Hepatocyte (in vitro differentiated cells): ENCODE results near the gene CAT. TPM values are rescaled to one million over a fixed set of nuclear protein-coding genes. Genes with fewer than 3 reads are reported as not detected.

Experiments
- DNase-seq: peaks from one replicate; pipeline ENCODE4 v3.0.0-alpha.2; 2016; ENCODE audit warnings: low spot score
- H2AFZ ChIP-seq: fragments of 200-600 bp; sonication (generic); 2 replicates; pipeline ENCODE4 v1.6.0; 2016; ENCODE audit warnings: antibody characterized with exemption, mild to moderate bottlenecking
- H3K27ac ChIP-seq: fragments of 200-600 bp; sonication (generic); 2 replicates; pipeline ENCODE4 v1.5.1; 2016; ENCODE audit warnings: mild to moderate bottlenecking
- H3K27me3 ChIP-seq: fragments of 200-600 bp; sonication (generic); 2 replicates; pipeline ENCODE4 v1.6.1; 2016
- H3K36me3 ChIP-seq: fragments of 200-600 bp; sonication (generic); replicated peaks from 2 replicates; pipeline ENCODE4 v1.5.1; 2016; ENCODE audit warnings: low read depth; ENCODE audit not compliant: insufficient read depth
- H3K4me1 ChIP-seq: fragments of 200-600 bp; sonication (generic); 2 replicates; pipeline ENCODE4 v1.5.1; 2016; ENCODE audit warnings: mild to moderate bottlenecking, moderate library complexity; ENCODE audit not compliant: insufficient read depth
- H3K4me2 ChIP-seq: fragments of 200-600 bp; sonication (generic); 2 replicates; pipeline ENCODE4 v1.6.0; 2016
- H3K4me3 ChIP-seq: fragments of 200-600 bp; sonication (generic); 2 replicates; pipeline ENCODE4 v1.5.1; 2016; ENCODE audit warnings: mild to moderate bottlenecking
- H3K79me2 ChIP-seq: fragments of 200-600 bp; sonication (generic); 2 replicates; pipeline ENCODE4 v1.6.0; 2017; ENCODE audit warnings: mild to moderate bottlenecking
- H3K9me2 ChIP-seq: fragments of 200-600 bp; sonication (generic); replicated peaks from 2 replicates; pipeline ENCODE4 v1.6.0; 2017; ENCODE audit warnings: mild to moderate bottlenecking; ENCODE audit not compliant: insufficient read depth
- H3K9me3 ChIP-seq: fragments of 200-600 bp; sonication (generic); 2 replicates; pipeline ENCODE4 v1.5.1; 2016; ENCODE audit warnings: low read depth, mild to moderate bottlenecking
- H4K20me1 ChIP-seq: fragments of 200-600 bp; sonication (generic); 2 replicates; pipeline ENCODE4 v1.6.0; 2016; ENCODE audit warnings: mild to moderate bottlenecking; ENCODE audit not compliant: insufficient read depth, poor library complexity, severe bottlenecking
- EZH2 ChIP-seq: fragments of 200-600 bp; sonication (generic); IDR thresholded peaks from 2 replicates; pipeline ENCODE4 v1.6.1; 2016; ENCODE audit warnings: antibody characterized with exemption, mild to moderate bottlenecking, borderline replicate concordance
- EZH2phosphoT487 ChIP-seq: fragments of 200-600 bp; sonication (generic); IDR thresholded peaks from one replicate; pipeline ENCODE4 v1.6.1; 2018; ENCODE audit warnings: antibody characterized with exemption, mild to moderate bottlenecking, low read depth, moderate library complexity; ENCODE audit not compliant: unreplicated experiment, severe bottlenecking
- WGBS: methylation state at CpG from one replicate; pipeline ENCODE4 v1.1.6; 2016; ENCODE audit warnings: low lambda C conversion rate; ENCODE audit errors: missing lambda C conversion rate; 5-methylcytosine and 5-hydroxymethylcytosine counted together
- polyA plus RNA-seq: library from polyadenylated mRNA; unstranded; fragments of >200 nt; fragmentation: Nextera tagmentation; extraction: Ambion mirVana; gene quantifications from 2 replicates; pipeline ENCODE4 v1.2.1, GENCODE V29; 2016
- total RNA-seq: library from RNA; depleted of rRNA; stranded (reverse); fragments of >200 nt; gene quantifications from 2 replicates; pipeline ENCODE4 v1.2.3, GENCODE V29; 2014
- TF ChIP-seq, protein P1 (sequence below): fragments of 200-600 bp; sonication (generic); IDR thresholded peaks from 2 replicates; pipeline ENCODE4 v1.5.1; 2016; ENCODE audit warnings: antibody characterized with exemption, mild to moderate bottlenecking; ENCODE audit not compliant: poor library complexity

The CAT gene
- total and polyA plus RNA-seq, 2 experiments from 2014 or later, result 0.47 TPM; not detected in 1

DNA sequence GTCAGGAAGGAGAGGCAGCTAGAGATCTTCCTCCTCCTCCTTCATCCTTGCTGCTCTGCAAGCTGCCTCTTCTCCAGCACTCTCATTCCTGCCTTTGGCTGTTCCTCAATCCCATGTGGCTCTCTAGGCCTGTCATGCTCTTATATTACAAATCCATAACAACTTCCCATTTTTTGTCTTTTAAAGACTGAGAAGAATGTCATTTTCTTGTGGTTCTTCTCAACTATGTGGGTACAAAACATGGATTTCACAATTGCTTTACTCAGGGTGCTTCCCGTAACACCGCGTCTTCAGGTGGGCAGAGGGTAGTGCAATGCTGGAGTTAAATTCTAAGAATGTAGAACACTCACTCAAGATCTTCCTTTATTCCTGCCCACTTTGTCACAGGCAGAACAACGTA is 6.8 kb upstream of the CAT start:
- 96% methylated on average over 4 of the region's 4 CpGs for WGBS
- TF ChIP-seq EZH2phosphoT487 (no peak), EZH2 (no peak)
- TF ChIP-seq, protein P1, sequence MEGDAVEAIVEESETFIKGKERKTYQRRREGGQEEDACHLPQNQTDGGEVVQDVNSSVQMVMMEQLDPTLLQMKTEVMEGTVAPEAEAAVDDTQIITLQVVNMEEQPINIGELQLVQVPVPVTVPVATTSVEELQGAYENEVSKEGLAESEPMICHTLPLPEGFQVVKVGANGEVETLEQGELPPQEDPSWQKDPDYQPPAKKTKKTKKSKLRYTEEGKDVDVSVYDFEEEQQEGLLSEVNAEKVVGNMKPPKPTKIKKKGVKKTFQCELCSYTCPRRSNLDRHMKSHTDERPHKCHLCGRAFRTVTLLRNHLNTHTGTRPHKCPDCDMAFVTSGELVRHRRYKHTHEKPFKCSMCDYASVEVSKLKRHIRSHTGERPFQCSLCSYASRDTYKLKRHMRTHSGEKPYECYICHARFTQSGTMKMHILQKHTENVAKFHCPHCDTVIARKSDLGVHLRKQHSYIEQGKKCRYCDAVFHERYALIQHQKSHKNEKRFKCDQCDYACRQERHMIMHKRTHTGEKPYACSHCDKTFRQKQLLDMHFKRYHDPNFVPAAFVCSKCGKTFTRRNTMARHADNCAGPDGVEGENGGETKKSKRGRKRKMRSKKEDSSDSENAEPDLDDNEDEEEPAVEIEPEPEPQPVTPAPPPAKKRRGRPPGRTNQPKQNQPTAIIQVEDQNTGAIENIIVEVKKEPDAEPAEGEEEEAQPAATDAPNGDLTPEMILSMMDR, result no peak
- no peak overlapping the region for H3K4me2 ChIP-seq
- no peaks in the 10 kb centered on the region for H3K27me3 ChIP-seq
- H4K20me1 ChIP-seq, result no peaks in the 10 kb centered on the region
- no peak overlapping the region for H3K27ac ChIP-seq
- H3K4me3 ChIP-seq, result no peak overlapping the region
- DNase-seq, result no peak
- H3K4me1 ChIP-seq, result peaks cover 9% of the 10 kb centered on the region
- H3K9me3 ChIP-seq, result no peaks in the 10 kb centered on the region
- H3K79me2 ChIP-seq, result no peaks in the 10 kb centered on the region
- no peaks in the 10 kb centered on the region for H3K36me3 ChIP-seq
- no peak overlapping the region for H2AFZ ChIP-seq
- no peaks in the 10 kb centered on the region for H3K9me2 ChIP-seq

DNA sequence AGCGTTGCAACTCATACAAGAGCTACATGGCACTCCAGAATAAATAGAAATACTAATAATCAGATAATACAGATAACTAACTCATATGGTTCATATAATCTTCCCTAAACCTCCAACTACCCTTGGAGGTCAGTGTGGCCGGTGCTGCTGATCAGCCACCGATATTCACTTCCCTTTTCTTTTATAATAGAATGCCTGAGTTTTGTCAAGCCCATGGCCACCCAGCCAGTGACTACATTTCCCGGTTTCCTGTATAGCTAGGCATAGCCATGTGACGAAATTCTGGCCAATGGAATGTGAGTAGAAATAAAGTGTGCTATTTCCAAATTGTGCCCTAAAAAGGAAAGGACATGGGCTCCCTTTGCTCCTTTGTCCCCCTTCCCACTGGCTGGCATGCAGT is 5.9 kb upstream of the CAT start:
- Histone ChIP-seq H3K9me3 (no peaks in the 10 kb centered on the region), H3K4me1 (peaks cover 4% of the 10 kb centered on the region), H2AFZ (no peak overlapping the region), H3K79me2 (no peaks in the 10 kb centered on the region), H3K4me2 (no peak overlapping the region), H3K4me3 (no peak overlapping the region), H3K9me2 (no peaks in the 10 kb centered on the region), H3K36me3 (no peaks in the 10 kb centered on the region), H3K27ac (no peak overlapping the region), H4K20me1 (no peaks in the 10 kb centered on the region), H3K27me3 (no peaks in the 10 kb centered on the region)
- TF ChIP-seq, protein P1, result no peak
- TF ChIP-seq EZH2phosphoT487 (no peak), EZH2 (no peak)
- 89% methylated on average over 5 of the region's 5 CpGs for WGBS
- no peak for DNase-seq

DNA sequence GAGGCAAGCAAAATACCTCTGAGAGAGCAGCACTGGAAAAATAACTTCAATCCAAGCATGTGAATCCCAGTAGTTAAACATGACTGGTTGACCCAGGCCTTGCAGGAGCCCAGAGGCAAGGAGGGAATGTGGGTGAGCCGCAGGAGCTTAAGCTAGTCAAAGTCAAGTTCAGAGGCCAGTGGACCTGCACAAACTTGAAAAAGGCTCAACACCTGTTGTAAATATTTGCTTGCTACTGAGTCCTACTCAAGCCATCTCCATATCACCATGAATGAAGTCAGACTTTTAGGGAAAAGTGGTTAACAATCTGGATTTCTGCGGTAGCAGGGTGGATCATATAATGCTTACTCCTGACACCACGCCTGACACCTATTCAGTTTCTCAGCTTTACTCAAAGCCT is 4.8 kb upstream of the CAT start:
- Histone ChIP-seq H3K27me3 (no peaks in the 10 kb centered on the region), H3K4me2 (no peak overlapping the region), H3K79me2 (no peaks in the 10 kb centered on the region), H2AFZ (no peak overlapping the region), H3K9me3 (no peaks in the 10 kb centered on the region), H3K4me3 (no peak overlapping the region), H3K36me3 (no peaks in the 10 kb centered on the region), H4K20me1 (no peaks in the 10 kb centered on the region), H3K4me1 (no peaks in the 10 kb centered on the region), H3K9me2 (no peaks in the 10 kb centered on the region), H3K27ac (no peak overlapping the region)
- TF ChIP-seq, protein P1, result no peak
- TF ChIP-seq EZH2phosphoT487 (peak; percentile 80), EZH2 (no peak)
- 80% methylated on average over 3 of the region's 3 CpGs for WGBS
- DNase-seq, result peak; percentile 19
